ENCODE measurements around the gene STOX2.
"Not testable (repeated sequence)": the region's sequence is repeated elsewhere in the genome, so short reads cannot be mapped to it uniquely, and the experiment has no call there.

The STOX2 gene

DNA sequence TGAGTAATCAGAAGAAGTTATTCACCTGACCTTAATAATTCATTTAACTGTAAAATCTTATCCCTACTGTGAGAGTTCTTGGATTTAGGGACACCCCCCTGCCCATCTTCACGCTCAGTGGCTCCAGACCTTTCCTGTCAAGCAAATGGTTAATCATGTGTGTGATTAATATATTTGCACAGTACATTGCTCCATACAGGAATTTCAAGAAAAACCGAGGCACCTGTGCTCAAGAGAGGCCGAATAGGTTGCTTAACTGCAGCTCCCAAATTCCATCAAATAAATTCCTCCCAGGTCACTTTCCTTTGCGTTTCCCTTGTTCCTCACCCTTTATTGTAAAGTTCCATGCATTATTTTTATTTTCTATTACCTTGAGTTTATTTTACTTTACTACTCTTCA is 119.5 kb downstream of the STOX2 start:
- DNase-seq: no peak

- no peak for DNase-seq
Observed at GRCh38 chr4:184028561-184029374, 123.7 kb downstream of the STOX2 start.

DNA sequence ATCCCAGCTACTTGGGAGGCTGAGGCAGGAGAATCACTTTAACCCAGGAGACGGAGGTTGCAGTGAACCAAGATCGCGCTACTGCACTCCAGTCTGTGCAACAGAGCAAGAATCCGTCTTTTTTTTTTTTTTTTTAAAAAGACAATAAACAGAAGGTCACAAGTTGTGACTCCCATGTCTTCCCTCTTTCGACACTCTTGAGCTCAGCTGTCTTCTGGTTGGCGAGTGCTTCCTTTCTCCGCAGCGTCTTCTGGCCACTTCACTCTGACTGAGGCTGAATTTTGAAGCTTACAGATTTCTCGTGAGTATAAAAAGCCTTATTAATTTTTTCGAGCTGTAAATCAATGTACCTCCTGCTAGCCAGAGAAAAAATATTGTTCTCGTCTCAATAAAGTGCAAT is 124.9 kb downstream of the STOX2 start:
- no peak for DNase-seq

DNA sequence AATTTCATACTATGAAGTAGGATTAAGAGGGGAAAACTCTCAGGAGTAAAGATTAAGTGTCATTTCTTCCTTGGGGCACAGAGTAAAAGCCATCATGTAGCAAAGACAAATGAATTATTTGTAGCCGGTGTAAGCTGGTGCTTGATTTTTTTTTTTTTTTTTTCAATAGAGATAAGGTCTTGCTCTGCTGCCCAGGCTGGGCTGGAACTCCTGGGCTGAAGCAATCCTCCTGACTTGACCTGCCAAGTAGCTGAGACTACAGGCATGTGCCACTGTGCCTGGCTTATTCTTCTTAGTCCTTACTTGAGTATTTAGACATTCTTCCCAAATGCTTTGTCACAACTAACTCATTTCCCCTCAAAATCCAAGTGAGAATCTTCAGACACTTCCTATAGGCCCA is 125.7 kb downstream of the STOX2 start:
- no peak for DNase-seq

DNA sequence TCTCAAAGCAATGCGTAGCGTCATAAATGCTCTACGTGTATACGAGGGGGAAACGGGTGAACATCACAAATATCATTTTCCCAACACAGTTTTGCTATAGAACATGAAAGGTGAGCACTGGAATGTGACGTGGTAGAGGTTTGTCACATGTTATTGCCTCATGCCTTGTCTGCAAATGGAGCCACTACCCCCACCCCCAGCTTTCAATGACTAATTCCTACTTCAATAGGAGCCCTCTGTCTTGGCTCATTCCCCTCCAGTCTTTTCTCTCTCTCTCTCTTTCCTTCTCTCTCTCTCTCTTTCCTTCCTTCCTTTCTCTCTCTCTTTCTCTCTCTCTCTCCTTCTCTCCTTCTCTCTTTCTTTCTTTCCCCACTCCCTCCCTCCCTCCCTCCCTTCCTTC is 127.0 kb downstream of the STOX2 start:
- no peak for DNase-seq

- DNase-seq: no peak
Observed at GRCh38 chr4:184039963-184040383, 134.9 kb downstream of the STOX2 start.

- no peak for DNase-seq
Observed at GRCh38 chr4:184041156-184041555, 136.0 kb downstream of the STOX2 start.

DNA sequence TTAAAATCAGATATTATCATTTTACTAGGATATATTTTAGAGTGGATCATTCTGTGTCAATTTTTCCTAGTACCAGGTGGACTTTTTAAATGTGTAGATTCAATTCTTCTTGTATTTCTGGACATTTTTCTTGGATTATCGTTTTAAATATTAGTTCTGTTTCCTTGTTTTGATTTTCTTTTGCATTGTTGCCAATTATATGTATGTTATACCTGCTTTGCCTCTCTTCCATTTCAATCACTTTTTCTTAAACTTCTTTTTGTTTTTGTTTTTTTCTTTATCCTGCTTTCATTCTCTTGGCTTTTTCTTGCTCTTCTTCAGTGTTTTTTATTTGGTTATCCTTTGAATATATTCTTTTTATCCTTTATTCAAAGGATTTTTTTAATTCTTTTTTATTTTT is 141.0 kb downstream of the STOX2 start:
- no peak for DNase-seq

DNA sequence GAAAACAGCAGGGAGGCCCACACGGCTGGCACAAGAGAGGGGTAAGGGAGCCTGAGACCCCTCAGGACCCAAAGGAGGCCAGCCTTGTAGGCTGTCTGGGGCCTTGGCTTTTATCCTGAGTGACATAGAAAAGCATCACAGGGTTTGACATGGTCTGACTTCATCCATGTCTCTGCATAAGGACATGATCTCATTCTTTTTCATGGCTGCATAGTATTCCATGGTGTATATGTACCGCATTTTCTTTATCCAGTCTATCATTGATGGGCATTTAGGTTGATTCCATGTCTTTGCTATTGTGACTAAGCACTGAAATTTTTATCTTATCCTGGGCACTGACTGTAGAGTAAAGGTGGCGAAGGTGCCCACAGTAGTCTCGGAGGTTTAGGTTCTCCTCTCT is 146.2 kb downstream of the STOX2 start:
- not testable (repeated sequence) for DNase-seq

GRCh38 chr4:184052616-184053015 is 147.5 kb downstream of the STOX2 start:
- no peak for DNase-seq

DNA sequence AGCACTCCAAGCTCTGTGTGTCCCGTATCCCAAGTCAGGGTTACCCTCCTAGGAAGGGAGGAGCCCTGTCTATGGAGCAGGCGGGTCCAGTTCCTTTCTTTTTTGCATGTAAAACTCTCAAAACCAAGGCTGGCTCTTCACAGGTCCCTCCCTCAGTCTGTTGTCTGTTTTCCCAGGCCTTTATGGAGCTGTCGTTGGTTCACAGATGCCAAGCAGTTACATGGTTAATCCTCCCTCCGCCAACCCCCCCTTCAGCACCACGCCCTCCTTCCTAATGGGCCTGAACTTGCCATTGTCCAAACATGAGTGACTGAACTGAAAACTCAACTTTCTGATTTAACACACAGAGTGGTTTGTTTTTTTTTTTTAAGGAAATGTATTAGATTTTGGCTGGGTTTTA is 148.3 kb downstream of the STOX2 start:
- DNase-seq: no peak

- DNase-seq: no peak
Observed at GRCh38 chr4:184056877-184057276, 151.8 kb downstream of the STOX2 start.

GRCh38 chr4:184058026-184058425 is 152.9 kb downstream of the STOX2 start:
- no peak for DNase-seq

DNA sequence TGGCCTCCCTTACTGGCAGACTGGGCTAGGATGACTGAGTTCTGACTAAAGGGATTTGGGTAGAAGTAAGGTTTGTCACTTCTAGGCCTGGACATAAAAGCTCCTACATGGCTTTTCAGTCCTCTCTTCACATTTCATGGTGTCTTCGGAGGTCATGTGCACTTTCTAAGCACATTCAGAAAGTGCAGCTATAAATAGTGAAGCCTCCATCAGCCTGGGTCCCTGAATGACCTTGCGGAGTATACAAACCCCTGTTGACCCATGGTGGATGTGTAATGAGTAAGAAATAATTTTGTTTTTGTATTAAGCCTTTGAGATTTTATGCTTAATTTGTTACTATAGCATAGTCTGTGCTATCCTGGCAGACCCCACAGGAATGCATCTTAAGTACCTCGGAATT is 154.0 kb downstream of the STOX2 start:
- DNase-seq: no peak

DNA sequence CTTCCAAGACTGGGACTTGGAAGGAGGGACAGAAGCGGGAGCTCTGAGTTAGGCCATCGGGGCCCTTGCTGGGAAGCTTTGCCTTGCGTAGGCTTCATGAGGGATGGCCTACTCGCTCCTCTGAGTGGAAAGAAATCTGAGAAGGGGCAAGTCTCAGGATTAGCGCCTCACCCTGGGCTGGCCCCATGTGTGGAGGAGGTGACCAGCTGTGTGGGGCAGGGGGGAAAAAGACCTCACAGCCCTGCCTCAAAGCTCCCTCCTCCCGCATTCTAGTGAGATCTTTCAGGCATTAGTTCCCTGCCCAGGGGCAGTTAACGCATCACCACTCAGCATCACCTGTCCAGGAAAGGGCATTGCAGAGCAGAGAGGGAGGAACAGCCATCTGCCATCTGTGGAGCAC is 156.5 kb downstream of the STOX2 start:
- DNase-seq: no peak

DNA sequence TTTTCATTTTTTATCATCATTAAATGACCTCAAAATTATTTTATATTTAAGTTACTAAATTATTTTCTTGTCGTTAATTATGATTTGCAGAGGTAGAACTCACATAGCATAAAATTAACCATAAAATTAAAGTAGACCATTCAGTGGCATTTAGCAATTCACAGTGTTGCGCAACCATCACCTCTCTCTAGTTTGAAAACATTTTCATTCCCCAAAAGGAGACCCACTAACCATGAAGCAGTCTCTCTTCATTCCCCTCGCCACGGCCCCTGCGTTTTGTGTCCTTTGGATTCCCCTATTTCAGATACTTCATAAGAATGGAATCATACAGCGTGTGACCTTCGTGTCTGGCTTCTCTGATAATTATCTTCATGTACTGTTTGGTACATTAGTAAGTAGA is 157.7 kb downstream of the STOX2 start:
- DNase-seq: no peak

DNA sequence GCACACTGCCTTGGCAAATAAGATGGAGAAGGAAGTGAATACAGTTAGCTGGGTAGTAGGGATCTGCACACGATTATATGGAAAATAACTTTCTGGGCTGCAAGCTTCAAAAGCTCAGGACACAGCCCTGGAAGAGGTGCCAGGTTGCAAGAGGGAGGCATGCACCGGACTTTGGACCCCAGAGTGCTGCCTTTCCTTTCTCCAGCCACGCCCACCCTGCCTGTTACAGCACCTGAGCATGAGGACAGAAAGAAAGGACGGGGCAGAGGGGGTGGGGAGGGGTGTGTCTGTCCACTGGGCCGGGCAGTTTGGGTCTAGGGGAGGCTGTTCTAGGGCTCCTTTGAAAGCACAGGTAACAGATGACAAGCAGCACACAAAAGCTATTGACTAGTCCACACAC is 159.8 kb downstream of the STOX2 start:
- DNase-seq: no peak

DNA sequence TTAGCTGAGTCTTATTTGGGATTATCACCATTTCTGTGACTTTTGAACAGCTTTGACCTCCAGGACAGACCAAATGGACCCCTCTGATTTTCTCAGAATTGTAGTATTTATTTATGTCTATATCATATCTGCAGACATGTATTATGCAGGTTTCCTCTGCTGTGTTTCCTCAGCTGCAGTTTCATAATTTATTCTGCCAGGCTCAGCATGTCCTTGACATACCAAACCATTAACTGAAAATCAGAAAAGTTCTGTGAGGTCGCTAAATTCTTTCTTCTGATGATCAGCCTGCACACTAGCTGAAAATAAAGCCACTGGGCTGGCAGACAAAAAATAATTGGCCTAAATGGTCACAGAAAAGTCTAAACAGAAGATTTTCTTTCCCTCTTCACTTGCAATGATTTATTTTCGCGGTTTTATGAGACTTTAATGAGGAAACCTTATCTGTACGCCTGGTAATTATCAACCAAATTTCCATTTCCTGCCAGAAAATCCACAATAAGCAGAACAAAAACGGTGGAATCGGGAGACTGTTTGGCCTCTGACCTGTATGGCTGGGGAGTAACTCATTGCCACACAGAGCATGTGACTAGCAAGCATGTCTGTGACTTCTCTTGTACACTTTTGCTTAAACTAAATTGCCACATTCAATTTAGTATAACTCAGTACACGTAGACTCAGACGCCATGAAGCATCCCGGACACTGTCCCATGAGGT is 161.6 kb downstream of the STOX2 start:
- DNase-seq: no peak

DNA sequence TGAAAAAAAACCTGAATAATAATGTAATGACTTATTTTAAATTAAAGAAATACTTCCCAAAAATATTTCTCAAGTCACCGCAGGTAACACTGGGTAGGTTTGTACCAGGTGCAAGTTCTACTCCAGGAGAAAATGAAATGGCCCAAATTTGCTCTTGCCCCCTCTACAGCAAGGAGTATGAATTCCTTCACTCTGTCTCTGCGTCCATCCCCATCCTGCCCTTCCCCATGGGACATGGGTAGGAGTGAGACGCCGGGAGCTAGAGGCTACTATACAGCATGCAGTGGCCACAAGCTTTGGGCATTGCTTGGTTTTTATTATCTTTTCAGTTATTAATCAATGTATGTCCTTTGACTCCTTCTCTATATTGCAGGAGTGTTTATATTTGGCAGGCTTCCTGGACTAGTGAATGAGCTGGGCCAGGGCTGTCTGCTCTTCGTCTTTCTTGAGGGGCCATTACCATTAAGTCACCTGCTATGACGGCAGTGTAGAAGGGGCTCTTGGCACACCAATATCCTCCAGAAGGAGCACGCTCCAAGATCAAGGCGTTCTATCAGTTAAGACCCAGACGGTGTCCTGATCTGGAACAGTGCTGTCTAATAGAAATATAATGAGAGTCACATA is 162.9 kb downstream of the STOX2 start:
- no peak for DNase-seq
